Measurements from ENCODE around the gene SLC44A5.

DNA sequence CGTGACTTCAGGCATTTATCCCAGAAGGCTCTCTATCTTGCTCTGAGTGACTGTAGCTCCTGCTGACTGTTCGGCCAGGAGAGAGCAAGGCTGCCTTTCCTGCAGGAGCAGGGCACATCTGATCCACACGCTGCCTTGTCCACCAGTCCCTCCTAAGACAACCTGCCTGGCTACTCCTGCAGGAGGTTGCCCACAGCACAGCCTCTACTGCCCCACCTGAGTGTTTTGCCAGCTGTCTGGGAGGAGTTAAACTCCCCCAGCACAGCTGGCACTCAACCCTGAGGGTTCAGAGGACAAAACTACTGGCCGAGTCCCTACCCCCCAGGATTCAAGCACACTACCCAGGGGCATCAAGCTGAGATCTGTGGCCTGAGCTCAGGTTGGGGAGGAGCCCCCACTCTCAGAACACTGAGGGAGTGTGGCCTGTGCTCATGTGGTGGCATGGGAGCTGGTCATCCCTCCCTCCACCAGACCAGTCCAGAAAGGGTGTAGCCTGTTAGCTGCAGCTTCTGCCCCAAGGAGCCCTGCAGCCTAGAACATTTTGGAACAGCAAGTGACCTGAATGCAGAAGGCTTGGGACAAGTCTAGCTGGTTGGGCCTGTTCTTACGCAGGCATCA is 237.3 kb downstream of the SLC44A5 start:
- no peak for TF ChIP-seq MAZ (IDR thresholded peaks at IDR 0.05; ENCODE audit: borderline replicate concordance, low read depth, low read length)
- TF ChIP-seq, protein P1, sequence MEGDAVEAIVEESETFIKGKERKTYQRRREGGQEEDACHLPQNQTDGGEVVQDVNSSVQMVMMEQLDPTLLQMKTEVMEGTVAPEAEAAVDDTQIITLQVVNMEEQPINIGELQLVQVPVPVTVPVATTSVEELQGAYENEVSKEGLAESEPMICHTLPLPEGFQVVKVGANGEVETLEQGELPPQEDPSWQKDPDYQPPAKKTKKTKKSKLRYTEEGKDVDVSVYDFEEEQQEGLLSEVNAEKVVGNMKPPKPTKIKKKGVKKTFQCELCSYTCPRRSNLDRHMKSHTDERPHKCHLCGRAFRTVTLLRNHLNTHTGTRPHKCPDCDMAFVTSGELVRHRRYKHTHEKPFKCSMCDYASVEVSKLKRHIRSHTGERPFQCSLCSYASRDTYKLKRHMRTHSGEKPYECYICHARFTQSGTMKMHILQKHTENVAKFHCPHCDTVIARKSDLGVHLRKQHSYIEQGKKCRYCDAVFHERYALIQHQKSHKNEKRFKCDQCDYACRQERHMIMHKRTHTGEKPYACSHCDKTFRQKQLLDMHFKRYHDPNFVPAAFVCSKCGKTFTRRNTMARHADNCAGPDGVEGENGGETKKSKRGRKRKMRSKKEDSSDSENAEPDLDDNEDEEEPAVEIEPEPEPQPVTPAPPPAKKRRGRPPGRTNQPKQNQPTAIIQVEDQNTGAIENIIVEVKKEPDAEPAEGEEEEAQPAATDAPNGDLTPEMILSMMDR (IDR thresholded peaks at IDR 0.05): no peak
- TF ChIP-seq RAD21 (conservative IDR thresholded peaks at IDR 0.05 in 1 of 2, IDR thresholded peaks at IDR 0.05 in 1 of 2): no peak
- TF ChIP-seq PBX3 (IDR thresholded peaks at IDR 0.05): no peak
- no peak for TF ChIP-seq MYC (IDR thresholded peaks at IDR 0.05; ENCODE audit: borderline replicate concordance, low read length)
- no peak for TF ChIP-seq POLR2A (IDR thresholded peaks at IDR 0.05; ENCODE audit: low read length)
- TF ChIP-seq HOXB13 (CRISPR knock-in tag; IDR thresholded peaks at IDR 0.05; ENCODE audit: low read depth): no peak
- no peak for TF ChIP-seq CHD4 (IDR thresholded peaks at IDR 0.05; ENCODE audit: borderline replicate concordance)
- TF ChIP-seq BHLHE40 (IDR thresholded peaks at IDR 0.05; ENCODE audit: low read depth, low read length): no peak
- TF ChIP-seq EP300 (IDR thresholded peaks at IDR 0.05): no peak
